ENCODE data around the gene DGKD. TPM values are rescaled to one million over a fixed set of nuclear protein-coding genes. Genes with fewer than 3 reads are reported as not detected.
"Not testable (repeated sequence)": the region's sequence is repeated elsewhere in the genome, so short reads cannot be mapped to it uniquely, and the experiment has no call there.

Gene DGKD
- total RNA-seq, 1 experiment from 2014 or later = 52.0 TPM

- intact Hi-C loops (cut with micrococcal nuclease) = no loop called here
- H3K4me3 ChIP-seq (replicated peaks in 1 of 2; ENCODE audit: low read depth in 1 of 2, low read length in 2 of 2) = no peak overlapping the region
- DNase-seq (ENCODE audit: low read depth, low spot score) (no peak), ATAC-seq (no peak)
- no peak overlapping the region for H3K27ac ChIP-seq (ENCODE audit: low read depth, low read length)
- no peak overlapping the region for H2AFZ ChIP-seq (ENCODE audit: low read depth, low read length, poor library complexity, severe bottlenecking)
- H3K36me3 ChIP-seq (ENCODE audit: control insufficient read depth in 1 of 2, insufficient read depth in 2 of 2, low read length in 2 of 2) = peaks cover 0 to 4% of the 10 kb centered on the region in 2 experiments; a peak in 1 of 4 replicates
- no peaks in the 10 kb centered on the region for H3K4me1 ChIP-seq (ENCODE audit: control insufficient read depth in 1 of 2, insufficient read depth in 2 of 2, low read length in 2 of 2)
- H4K20me1 ChIP-seq (ENCODE audit: insufficient read depth) = 0 out of 2 replicates have a peak, but pooled peaks cover 4% of the 10 kb centered on the region
- no peak overlapping the region for H3K9ac ChIP-seq (ENCODE audit: low read length)
- no TSS peak for BruUV-seq (replicated peaks)
- H3K9me3 ChIP-seq (ENCODE audit: control insufficient read depth in 1 of 2, insufficient read depth in 1 of 2, low read depth in 1 of 2, low read length in 2 of 2) = no peaks in the 10 kb centered on the region
- no peak for TF ChIP-seq POLR2A (IDR thresholded peaks at IDR 0.05; ENCODE audit: borderline replicate concordance, extremely low read depth, insufficient read depth, insufficient read length)
- no peak for TF ChIP-seq ZNF274 (IDR thresholded peaks at IDR 0.05; ENCODE audit: low read depth, low read length)
- TF ChIP-seq EZH2phosphoT487 (IDR thresholded peaks at IDR 0.05; ENCODE audit: borderline replicate concordance) = no peak
- no peak for TF ChIP-seq REST (IDR thresholded peaks at IDR 0.05; ENCODE audit: low read depth)
- no peak for TF ChIP-seq MAX (IDR thresholded peaks at IDR 0.05)
- no peak for TF ChIP-seq CBX3 (IDR thresholded peaks at IDR 0.05; ENCODE audit: low read depth)
- TF ChIP-seq CEBPB (IDR thresholded peaks at IDR 0.05; ENCODE audit: low read depth) = no peak
- TF ChIP-seq YY1 (IDR thresholded peaks at IDR 0.05; ENCODE audit: extremely low read depth, insufficient replicate concordance, low read depth, low read length) = no peak
- no peak for TF ChIP-seq POLR2AphosphoS5 (IDR thresholded peaks at IDR 0.05; ENCODE audit: low read depth, low read length)
- no peak for TF ChIP-seq JUND (IDR thresholded peaks at IDR 0.05)
- TF ChIP-seq EGR1 (IDR thresholded peaks at IDR 0.05; ENCODE audit: low read depth) = no peak
- no peak for TF ChIP-seq ZFX (IDR thresholded peaks at IDR 0.05)
- TF ChIP-seq SP1 (IDR thresholded peaks at IDR 0.05; ENCODE audit: low read depth) = no peak
- TF ChIP-seq TCF7L2 (IDR thresholded peaks at IDR 0.05; ENCODE audit: borderline replicate concordance, extremely low read depth, insufficient read depth, insufficient read length) = no peak
- no peak for TF ChIP-seq SRF (IDR thresholded peaks at IDR 0.05; ENCODE audit: low read depth)
- no peak for TF ChIP-seq SIN3A (IDR thresholded peaks at IDR 0.05; ENCODE audit: low read depth)
- no peak for TF ChIP-seq RAD21 (IDR thresholded peaks at IDR 0.05; ENCODE audit: low read depth)
- no peaks in the 10 kb centered on the region for H3K9me2 ChIP-seq (ENCODE audit: insufficient read depth)
- CTCF ChIA-PET = no interaction called here
- H3K27me3 ChIP-seq (ENCODE audit: insufficient read depth, low read length) = no peaks in the 10 kb centered on the region
- peaks cover 9% of the 10 kb centered on the region; the same call in 1 of the 2 replicates for H3K79me2 ChIP-seq (ENCODE audit: insufficient read depth, low read length)
- RAD21 ChIA-PET (ENCODE audit: low non-redundant PET in 1 of 2, low total read pairs in 2 of 2, uncharacterized antibody in 2 of 2, unreplicated experiment in 2 of 2) = no interaction called here
- POLR2A ChIA-PET = no interaction called here
- no peak overlapping the region for H3K4me2 ChIP-seq (ENCODE audit: low read length)
Observed at GRCh38 chr2:233395687-233396086, 41.4 kb downstream of the DGKD start.

GRCh38 chr2:233396726-233397665 lies 42.7 kb downstream of the DGKD start:
- POLR2A ChIA-PET; H3K4me3 ChIP-seq (replicated peaks in 1 of 2; ENCODE audit: low read depth in 1 of 2, low read length in 2 of 2); H4K20me1 ChIP-seq (ENCODE audit: insufficient read depth); H3K4me2 ChIP-seq (ENCODE audit: low read length); H2AFZ ChIP-seq (ENCODE audit: low read depth, low read length, poor library complexity, severe bottlenecking); H3K27me3 ChIP-seq (ENCODE audit: insufficient read depth, low read length); RAD21 ChIA-PET (ENCODE audit: low non-redundant PET in 1 of 2, low total read pairs in 2 of 2, uncharacterized antibody in 2 of 2, unreplicated experiment in 2 of 2); H3K9me2 ChIP-seq (ENCODE audit: insufficient read depth); CTCF ChIA-PET; H3K79me2 ChIP-seq (ENCODE audit: insufficient read depth, low read length); H3K4me1 ChIP-seq (ENCODE audit: control insufficient read depth in 1 of 2, insufficient read depth in 2 of 2, low read length in 2 of 2); H3K9ac ChIP-seq (ENCODE audit: low read length); H3K9me3 ChIP-seq (ENCODE audit: control insufficient read depth in 1 of 2, insufficient read depth in 1 of 2, low read depth in 1 of 2, low read length in 2 of 2); BruUV-seq (replicated peaks); H3K27ac ChIP-seq (ENCODE audit: low read depth, low read length); ATAC-seq; H3K36me3 ChIP-seq (ENCODE audit: control insufficient read depth in 1 of 2, insufficient read depth in 2 of 2, low read length in 2 of 2); DNase-seq (ENCODE audit: low read depth, low spot score); intact Hi-C loops (cut with micrococcal nuclease): not testable (repeated sequence)
